Fibroblast of the aortic adventitia (primary cell): ENCODE measurements around the gene CEBPG. TPM values are rescaled to one million over a fixed set of nuclear protein-coding genes. Genes with fewer than 3 reads are reported as not detected.
A peak's percentile ranks its signal among the peaks of the same experiment; 100 is the strongest.

Source experiments
- DNase-seq: peaks from one replicate; pipeline ENCODE4 v3.0.0-alpha.2; 2010; ENCODE audit warnings: low read depth
- H3K4me3 ChIP-seq: 2 replicates; pipeline ENCODE4 v1.5.1; 2011; ENCODE audit warnings: low read depth, mild to moderate bottlenecking, control low read depth, low read length, moderate library complexity
- CTCF ChIP-seq: IDR thresholded peaks from 2 replicates; pipeline ENCODE4 v1.5.1; 2011; ENCODE audit warnings: mild to moderate bottlenecking, low read length, control low read depth, inconsistent platforms; ENCODE audit not compliant: insufficient read depth
- total RNA-seq: library from RNA; depleted of rRNA; stranded (reverse); fragments of >200 nt; gene quantifications from 2 replicates; pipeline ENCODE4 v1.2.3, GENCODE V29; 2012; ENCODE audit warnings: low replicate concordance

CEBPG gene
- total RNA-seq, 1 donor: 32.8 TPM

GRCh38 chr19:33406521-33407139 is 33.1 kb downstream of the CEBPG start:
- peak; percentile 59 for DNase-seq
- no peak overlapping the region for H3K4me3 ChIP-seq
- TF ChIP-seq CTCF: peak; percentile 94

- no peak for DNase-seq
- no peak for TF ChIP-seq CTCF
- no peak overlapping the region for H3K4me3 ChIP-seq
Observed at GRCh38 chr19:33407140-33407551, 33.6 kb downstream of the CEBPG start.

- no peak for TF ChIP-seq CTCF
- H3K4me3 ChIP-seq: no peak overlapping the region
- no peak for DNase-seq
Observed at GRCh38 chr19:33407716-33408115, 34.2 kb downstream of the CEBPG start.

DNA sequence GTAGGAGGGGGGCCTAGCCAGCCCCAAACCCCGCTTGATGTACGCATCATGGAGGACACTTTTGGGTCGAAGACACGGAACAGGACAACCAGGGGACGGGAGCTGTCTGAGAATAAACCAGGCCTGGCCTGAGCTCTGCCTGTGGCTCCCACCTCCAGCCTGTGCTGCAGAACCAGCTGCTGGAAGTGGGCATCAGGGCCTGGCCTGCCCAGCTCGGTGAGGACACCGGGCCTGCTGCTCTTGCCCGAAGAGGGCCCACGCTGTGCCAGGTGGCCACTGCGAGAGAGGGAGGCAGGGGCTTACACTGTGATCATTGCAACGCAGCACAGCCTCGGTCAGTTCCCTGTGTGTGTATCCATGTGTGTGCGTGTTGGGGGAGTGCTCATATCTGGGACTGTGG is 34.6 kb downstream of the CEBPG start:
- DNase-seq: no peak
- H3K4me3 ChIP-seq: no peak overlapping the region
- no peak for TF ChIP-seq CTCF

GRCh38 chr19:33408538-33409434 is 35.3 kb downstream of the CEBPG start:
- no peak for TF ChIP-seq CTCF
- DNase-seq: no peak
- H3K4me3 ChIP-seq: no peak overlapping the region

GRCh38 chr19:33409906-33410685 is 36.6 kb downstream of the CEBPG start:
- no peak for TF ChIP-seq CTCF
- no peak for DNase-seq

More at GRCh38 chr19:33409906-33410685, 36.6 kb downstream of the CEBPG start:
- no peak overlapping the region for H3K4me3 ChIP-seq
